Central memory CD8-positive, alpha-beta T cell (primary cell): ENCODE results near the gene ELAPOR1.
"Not testable (repeated sequence)": the region's sequence is repeated elsewhere in the genome, so short reads cannot be mapped to it uniquely, and the experiment has no call there.

Source experiments
- ATAC-seq: fragments of 150-1000 bp; cut with Tn5 transposase; replicated peaks from 2 replicates; pipeline ENCODE4 v1.10.0; 2022; ENCODE audit warnings: mild to moderate bottlenecking, moderate FRiP score, moderate number of reproducible peaks; ENCODE audit not compliant: poor library complexity, severe bottlenecking; ENCODE audit errors: extremely low read depth
- DNase-seq, 2 donors: peaks; one replicate each; pipeline ENCODE4 v3.0.0; 2021; ENCODE audit warnings: low spot score in 2 of 2
- H3K27ac Mint-ChIP-seq: one replicate; pipeline ENCODE4 v1.8.0; 2022; ENCODE audit warnings: low read depth, mild to moderate bottlenecking, moderate library complexity, mixed read lengths
- H3K27me3 Mint-ChIP-seq: one replicate; pipeline ENCODE4 v1.8.0; 2022; ENCODE audit warnings: mixed read lengths
- H3K36me3 Mint-ChIP-seq: one replicate; pipeline ENCODE4 v1.8.0; 2022; ENCODE audit warnings: mild to moderate bottlenecking, moderate library complexity, mixed read lengths; ENCODE audit not compliant: insufficient read depth
- H3K4me1 Mint-ChIP-seq: one replicate; pipeline ENCODE4 v1.8.0; 2022; ENCODE audit warnings: mixed read lengths
- H3K4me3 Mint-ChIP-seq: one replicate; pipeline ENCODE4 v1.8.0; 2022; ENCODE audit warnings: mild to moderate bottlenecking, moderate library complexity, mixed read lengths
- H3K9me3 Mint-ChIP-seq: one replicate; pipeline ENCODE4 v1.8.0; 2022; ENCODE audit warnings: mixed read lengths

The ELAPOR1 gene

GRCh38 chr1:109131800-109132199, 17.9 kb downstream of the ELAPOR1 start:
- H3K27ac Mint-ChIP-seq, result no peak overlapping the region

DNA sequence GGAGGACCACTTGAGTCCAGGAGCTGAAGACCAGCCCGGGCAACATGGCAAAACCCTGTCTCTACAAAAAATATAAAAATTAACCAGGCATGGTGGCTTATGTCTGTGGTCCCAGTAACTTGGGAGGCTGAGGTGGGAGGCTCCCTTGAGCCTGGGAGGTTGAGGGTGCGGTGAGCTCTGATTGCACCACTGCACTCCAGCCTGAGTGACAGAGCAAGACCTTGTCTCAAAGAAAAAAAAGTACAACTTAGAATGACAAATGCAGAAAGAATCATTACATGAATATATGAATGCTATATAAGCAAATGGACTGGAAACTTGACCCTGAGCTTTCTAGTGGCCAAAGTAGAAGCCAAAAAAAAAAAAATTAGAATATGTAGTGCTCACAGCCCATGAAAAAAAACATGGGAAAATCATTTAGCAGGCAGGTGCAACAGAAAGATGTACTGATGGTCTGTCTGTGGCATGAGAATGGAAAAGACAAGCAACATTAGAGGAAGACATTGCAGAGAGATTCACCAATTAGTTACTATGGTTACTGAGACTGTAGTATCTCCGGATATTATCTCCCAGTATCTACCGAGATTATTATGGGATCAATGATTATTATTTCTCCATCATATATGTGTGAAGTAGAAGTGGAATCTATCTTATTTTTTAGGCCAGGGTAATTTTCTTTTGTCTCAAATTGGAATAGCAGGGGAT, 19.2 kb downstream of the ELAPOR1 start:
- no peaks in the 10 kb centered on the region for H3K9me3 Mint-ChIP-seq
- no peak overlapping the region for H3K27ac Mint-ChIP-seq
- H3K4me1 Mint-ChIP-seq, result no peaks in the 10 kb centered on the region
- H3K4me3 Mint-ChIP-seq, result no peak overlapping the region
- H3K27me3 Mint-ChIP-seq, result no peaks in the 10 kb centered on the region
- no peak for DNase-seq
- no peak for ATAC-seq
- peaks cover 3% of the 10 kb centered on the region for H3K36me3 Mint-ChIP-seq

More at GRCh38 chr1:109131800-109132199, 17.9 kb downstream of the ELAPOR1 start:
- Mint-ChIP-seq H3K4me3 (no peak overlapping the region), H3K4me1 (no peaks in the 10 kb centered on the region), H3K27me3 (no peaks in the 10 kb centered on the region), H3K9me3 (no peaks in the 10 kb centered on the region), H3K36me3 (peaks cover 1% of the 10 kb centered on the region)
- ATAC-seq (no peak), DNase-seq (no peak)

GRCh38 chr1:109133815-109134214, 19.9 kb downstream of the ELAPOR1 start:
- peaks cover 3% of the 10 kb centered on the region for H3K36me3 Mint-ChIP-seq
- no peak overlapping the region for H3K27ac Mint-ChIP-seq
- H3K4me3 Mint-ChIP-seq, result no peak overlapping the region
- no peaks in the 10 kb centered on the region for H3K9me3 Mint-ChIP-seq
- no peaks in the 10 kb centered on the region for H3K4me1 Mint-ChIP-seq
- no peaks in the 10 kb centered on the region for H3K27me3 Mint-ChIP-seq
- ATAC-seq (no peak), DNase-seq (no peak)

DNA sequence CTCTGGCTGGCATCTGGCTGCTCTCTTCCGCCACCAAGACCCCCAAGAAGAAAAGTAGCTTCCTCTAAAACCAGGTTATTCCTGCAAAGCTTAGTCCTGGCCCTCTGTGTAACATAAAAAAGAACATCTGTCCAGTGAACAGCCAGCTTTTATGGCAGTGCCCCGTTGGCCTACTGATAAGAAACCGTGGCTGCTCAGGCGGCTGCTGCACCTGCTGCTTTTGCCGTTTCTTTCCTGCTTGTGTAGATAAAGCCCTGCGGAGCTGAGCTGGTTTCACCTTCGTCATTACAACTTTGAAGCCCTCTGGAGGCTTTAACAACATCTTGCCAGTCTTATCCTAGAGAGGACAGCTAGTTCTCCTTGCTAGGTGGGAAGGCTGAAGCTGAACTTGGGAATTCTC, 20.5 kb downstream of the ELAPOR1 start:
- Mint-ChIP-seq H3K4me1 (no peaks in the 10 kb centered on the region), H3K36me3 (peaks cover 3% of the 10 kb centered on the region), H3K4me3 (no peak overlapping the region), H3K9me3 (no peaks in the 10 kb centered on the region), H3K27ac (no peak overlapping the region), H3K27me3 (no peaks in the 10 kb centered on the region)
- DNase-seq, result no peak
- no peak for ATAC-seq

DNA sequence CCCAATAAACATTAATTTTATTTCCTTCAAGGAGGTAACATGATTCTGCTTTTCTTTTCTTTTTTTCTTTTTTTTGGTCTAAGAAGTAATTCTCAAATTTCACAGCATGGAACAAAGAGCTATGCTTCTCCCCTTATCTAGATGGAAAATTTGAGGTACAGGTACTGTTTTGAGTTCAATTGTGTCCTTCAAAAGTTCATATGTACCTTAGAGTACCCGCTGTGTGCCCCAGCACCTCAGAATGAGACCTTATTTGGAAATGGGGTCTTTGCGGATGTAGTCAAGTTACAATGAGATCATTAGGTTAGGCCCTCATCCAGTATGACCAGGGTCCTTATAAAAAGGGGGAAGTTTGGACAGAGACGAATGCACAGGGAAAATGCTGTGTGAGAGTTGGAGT, 22.0 kb downstream of the ELAPOR1 start:
- H3K9me3 Mint-ChIP-seq, result no peaks in the 10 kb centered on the region
- no peaks in the 10 kb centered on the region for H3K27me3 Mint-ChIP-seq
- H3K4me3 Mint-ChIP-seq, result no peak overlapping the region
- DNase-seq (no peak), ATAC-seq (no peak)
- peaks cover 1% of the 10 kb centered on the region for H3K36me3 Mint-ChIP-seq
- no peaks in the 10 kb centered on the region for H3K4me1 Mint-ChIP-seq
- no peak overlapping the region for H3K27ac Mint-ChIP-seq

GRCh38 chr1:109136766-109137165, 22.9 kb downstream of the ELAPOR1 start:
- no peak for DNase-seq
- no peak for ATAC-seq
- Mint-ChIP-seq H3K27me3 (no peaks in the 10 kb centered on the region), H3K4me1 (no peaks in the 10 kb centered on the region), H3K9me3 (no peaks in the 10 kb centered on the region), H3K4me3 (no peak overlapping the region), H3K27ac (no peak overlapping the region), H3K36me3 (peaks cover 1% of the 10 kb centered on the region)

- no peak for DNase-seq
- Mint-ChIP-seq H3K9me3 (no peaks in the 10 kb centered on the region), H3K36me3 (peaks cover 3% of the 10 kb centered on the region), H3K27me3 (no peaks in the 10 kb centered on the region), H3K4me1 (no peaks in the 10 kb centered on the region), H3K27ac (no peak overlapping the region), H3K4me3 (no peak overlapping the region)
- ATAC-seq, result no peak
These were observed 24.0 kb downstream of the ELAPOR1 start for GRCh38 chr1:109137958-109138357.

- Mint-ChIP-seq H3K4me3 (no peak overlapping the region), H3K9me3 (no peaks in the 10 kb centered on the region), H3K4me1 (no peaks in the 10 kb centered on the region), H3K27ac (no peak overlapping the region), H3K36me3 (peaks cover 3% of the 10 kb centered on the region), H3K27me3 (no peaks in the 10 kb centered on the region)
- no peak for ATAC-seq
- DNase-seq, result no peak
These were observed 24.4 kb downstream of the ELAPOR1 start for GRCh38 chr1:109138358-109138757.

- H3K9me3 Mint-ChIP-seq, result no peaks in the 10 kb centered on the region
- no peaks in the 10 kb centered on the region for H3K27me3 Mint-ChIP-seq
- ATAC-seq (no peak), DNase-seq (no peak)
- no peaks in the 10 kb centered on the region for H3K4me1 Mint-ChIP-seq
- H3K27ac Mint-ChIP-seq, result no peak overlapping the region
- no peak overlapping the region for H3K4me3 Mint-ChIP-seq
- peaks cover 3% of the 10 kb centered on the region for H3K36me3 Mint-ChIP-seq
These were observed 26.5 kb downstream of the ELAPOR1 start for GRCh38 chr1:109140392-109140791.

DNA sequence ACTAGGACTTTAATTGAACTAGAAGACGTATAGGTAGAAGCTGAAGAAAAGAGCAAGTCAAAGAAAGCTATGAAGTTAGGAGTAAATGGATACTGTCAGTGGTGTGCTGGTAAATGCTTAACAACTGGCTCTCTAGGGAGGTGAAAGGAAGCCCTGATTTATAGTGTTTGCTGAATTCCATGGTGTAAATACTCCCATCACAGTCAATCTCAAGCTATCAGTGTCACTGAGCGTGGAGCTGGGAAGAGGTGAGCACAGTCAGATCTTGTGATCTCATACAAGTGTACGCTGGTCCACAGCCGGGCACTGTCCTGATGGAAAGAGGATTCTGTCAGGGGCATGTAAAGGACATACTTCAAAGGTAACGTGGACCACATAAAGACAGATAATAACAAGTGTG, 28.3 kb downstream of the ELAPOR1 start:
- DNase-seq, result no peak
- Mint-ChIP-seq H3K9me3 (no peaks in the 10 kb centered on the region), H3K4me3 (no peak overlapping the region), H3K27ac (no peak overlapping the region), H3K4me1 (no peaks in the 10 kb centered on the region), H3K36me3 (peaks cover 1% of the 10 kb centered on the region), H3K27me3 (no peaks in the 10 kb centered on the region)
- no peak for ATAC-seq

DNA sequence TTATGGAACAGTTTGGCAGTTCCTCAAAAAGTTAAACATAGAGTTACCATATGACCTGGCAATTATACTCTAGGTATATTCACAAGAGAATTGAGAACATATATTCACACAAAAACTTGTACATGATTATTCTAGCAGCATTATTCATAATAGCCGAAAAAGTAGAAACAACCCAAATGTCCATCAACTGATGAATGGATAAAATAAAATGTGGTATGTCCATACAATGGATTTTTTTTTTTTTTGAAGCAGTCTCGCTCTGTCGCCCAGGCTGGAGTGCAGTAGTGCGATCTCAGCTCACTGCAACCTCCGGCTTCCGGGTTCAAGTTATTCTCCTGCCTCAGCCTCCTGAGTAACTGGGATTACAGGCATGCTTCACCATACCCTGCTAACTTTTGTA, 28.8 kb downstream of the ELAPOR1 start:
- H3K27ac Mint-ChIP-seq, ATAC-seq, H3K27me3 Mint-ChIP-seq, H3K36me3 Mint-ChIP-seq, DNase-seq, H3K4me3 Mint-ChIP-seq, H3K4me1 Mint-ChIP-seq, H3K9me3 Mint-ChIP-seq: not testable (repeated sequence)

GRCh38 chr1:109148987-109149561, 35.2 kb downstream of the ELAPOR1 start:
- Mint-ChIP-seq H3K27ac (no peak overlapping the region), H3K4me3 (no peak overlapping the region), H3K27me3 (no peaks in the 10 kb centered on the region), H3K9me3 (no peaks in the 10 kb centered on the region), H3K4me1 (no peaks in the 10 kb centered on the region), H3K36me3 (no peaks in the 10 kb centered on the region)
- no peak for DNase-seq
- no peak for ATAC-seq

DNA sequence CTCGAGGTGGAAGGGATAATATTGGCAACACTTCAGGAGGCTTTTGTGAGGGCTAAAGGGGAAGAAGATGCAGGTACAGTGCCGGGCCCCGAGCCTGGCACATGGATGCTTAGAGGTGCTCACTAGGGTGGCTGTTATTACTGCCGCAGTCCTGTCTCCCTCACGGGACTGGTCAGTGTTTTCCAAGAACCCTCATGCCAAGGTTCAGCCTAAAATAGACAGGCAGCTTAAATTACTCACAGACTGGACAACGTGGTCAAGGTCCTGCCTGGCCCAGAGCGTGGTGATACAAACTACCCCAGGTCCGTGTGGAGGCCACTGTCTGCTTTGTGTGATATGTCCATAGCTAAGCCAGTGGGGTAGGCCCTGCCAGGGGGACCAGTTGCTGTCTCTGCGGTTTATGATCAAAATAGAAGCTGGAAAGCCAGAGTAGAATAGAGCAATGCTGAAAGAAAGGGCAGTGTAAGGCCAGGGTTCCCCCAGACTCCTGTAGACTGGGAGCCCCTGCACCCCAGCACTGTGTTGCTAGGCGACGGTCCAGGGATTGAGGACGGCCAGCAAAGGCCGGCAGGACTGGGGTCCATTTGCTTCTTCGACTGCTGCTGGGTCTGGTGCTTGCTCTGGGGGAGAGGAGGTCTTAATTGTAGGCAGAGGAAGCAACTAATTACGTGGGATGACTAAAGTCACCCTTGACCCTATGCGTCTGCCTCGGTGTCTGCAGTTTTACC, 36.1 kb downstream of the ELAPOR1 start:
- ATAC-seq (no peak), DNase-seq (no peak)
- H3K36me3 Mint-ChIP-seq, result no peaks in the 10 kb centered on the region
- no peak overlapping the region for H3K27ac Mint-ChIP-seq
- H3K4me3 Mint-ChIP-seq, result no peak overlapping the region
- H3K4me1 Mint-ChIP-seq, result no peaks in the 10 kb centered on the region
- H3K27me3 Mint-ChIP-seq, result no peaks in the 10 kb centered on the region
- no peaks in the 10 kb centered on the region for H3K9me3 Mint-ChIP-seq
